AG04450 (cell line): ENCODE results near the gene PGAP6. TPM values are rescaled to one million over a fixed set of nuclear protein-coding genes. Genes with fewer than 3 reads are reported as not detected.

Experiments
- CTCF ChIA-PET: fragments of 300-600, 350-600 bp; formaldehyde crosslinking; extraction: SDS; loops from one replicate; lab custom pipeline; 2022; ENCODE audit warnings: antibody characterized with exemption, inconsistent platforms; lab: Charles Lee
- POLR2A ChIA-PET: fragments of 350-600 bp; formaldehyde crosslinking; extraction: SDS; loops from one replicate; lab custom pipeline; 2021; ENCODE audit warnings: antibody characterized with exemption, inconsistent platforms; lab: Yijun Ruan, JAX
- DNase-seq: peaks from one replicate; pipeline ENCODE4 v3.0.0-alpha.2; 2011; ENCODE audit warnings: low read depth, low spot score
- H3K27ac ChIP-seq: one replicate; pipeline ENCODE4 v1.5.1; 2012; ENCODE audit warnings: low read depth, low read length, control low read depth
- H3K27me3 ChIP-seq: one replicate; pipeline ENCODE4 v1.6.0; 2012; ENCODE audit warnings: low read length; ENCODE audit not compliant: control insufficient read depth, insufficient read depth
- H3K4me3 ChIP-seq: 2 replicates; pipeline ENCODE4 v1.5.1; 2011; ENCODE audit warnings: mild to moderate bottlenecking, low read depth, low read length, control low read depth
- H3K9me3 ChIP-seq: 2 replicates; pipeline ENCODE4 v1.5.1; 2012; ENCODE audit warnings: low read length; ENCODE audit not compliant: control insufficient read depth, insufficient read depth
- CTCF ChIP-seq: IDR thresholded peaks from 2 replicates; pipeline ENCODE4 v1.5.1; 2011; ENCODE audit warnings: low read depth, low read length, control low read depth, inconsistent platforms
- polyA minus RNA-seq: library from RNA; depleted of rRNA, polyadenylated mRNA; stranded (reverse); fragments of >200 nt; gene quantifications from 2 replicates; pipeline ENCODE4 v1.2.3, GENCODE V29; 2011; rRNA and poly(A)+ RNA removed
- polyA plus RNA-seq: library from polyadenylated mRNA; depleted of rRNA; stranded (reverse); fragments of >200 nt; gene quantifications from 2 replicates; pipeline ENCODE4 v1.2.3, GENCODE V29; 2011; rRNA removed

The PGAP6 gene
- polyA plus RNA-seq, result 40.8 and 68.0 TPM in 2 replicates
- 56.0 and 96.7 TPM in 2 replicates for polyA minus RNA-seq

GRCh38 chr16:381789-382717 lies at the start of gene PGAP6:
Gene PGAP6, minus strand, starts transcription at chr16:381978. Its CDS starts 157 bp downstream, at chr16:381821.
- no peak for DNase-seq
- POLR2A ChIA-PET, result interaction anchor here (0.6 to 1.7 kb wide), 5 partner anchors 11 to 297 kb away, joined by 3 to 8 read pairs (median 3); partner anchors contain the start of gene MRPL28
- Histone ChIP-seq H3K27ac (no peak within 1 kb of the TSS), H3K9me3 (no peaks in the 10 kb centered on the region; the same call in 1 of the 2 replicates), H3K4me3 (peak within 1 kb of the TSS; percentile 77), H3K27me3 (no peaks in the 10 kb centered on the region)
- CTCF ChIA-PET, result interaction anchor here (0.6 kb wide), 1 partner anchor 303 kb away, joined by 4 read pairs; no protein-coding TSS in a partner anchor
- TF ChIP-seq CTCF, result no peak

DNA sequence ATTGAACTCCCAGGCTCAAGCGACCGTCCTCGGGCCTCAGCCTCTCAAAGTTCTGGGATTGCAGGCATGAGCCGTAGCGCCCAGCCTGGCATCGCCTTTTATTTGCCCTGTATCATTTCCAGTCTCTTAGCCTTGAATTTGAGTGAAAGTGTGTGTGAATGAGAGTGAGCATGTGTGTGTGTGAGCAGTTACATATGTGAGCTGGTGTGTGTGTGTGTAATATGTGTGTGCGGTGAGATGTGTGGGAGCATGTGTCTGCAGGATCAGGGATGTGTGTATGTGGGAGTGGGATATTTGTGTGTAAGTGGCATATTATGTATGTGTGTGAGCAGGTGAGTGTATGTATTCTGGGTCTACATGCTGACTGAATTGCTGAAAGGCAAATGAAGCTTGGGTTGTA lies 49.1 kb upstream of the PGAP6 start:
- no peak for DNase-seq
- Histone ChIP-seq H3K27me3 (no peaks in the 10 kb centered on the region), H3K4me3 (no peak overlapping the region), H3K9me3 (no peaks in the 10 kb centered on the region; the same call in 1 of the 2 replicates), H3K27ac (no peak overlapping the region)
- POLR2A ChIA-PET, result no interaction called here
- no peak for TF ChIP-seq CTCF
- CTCF ChIA-PET, result no interaction called here

- no peak for TF ChIP-seq CTCF
- Histone ChIP-seq H3K9me3 (no peaks in the 10 kb centered on the region; the same call in 1 of the 2 replicates), H3K4me3 (peak overlapping the region; percentile 74), H3K27ac (no peak overlapping the region), H3K27me3 (no peaks in the 10 kb centered on the region)
- ChIA-PET CTCF (no interaction called here), POLR2A (no interaction called here)
- no peak for DNase-seq
Observed at GRCh38 chr16:427250-427649, 45.5 kb upstream of the PGAP6 start.

- Histone ChIP-seq H3K27ac (no peak overlapping the region), H3K4me3 (peak overlapping the region; percentile 74), H3K9me3 (no peaks in the 10 kb centered on the region; the same call in 1 of the 2 replicates), H3K27me3 (no peaks in the 10 kb centered on the region)
- POLR2A ChIA-PET, result no interaction called here
- DNase-seq, result no peak
- CTCF ChIA-PET, result no interaction called here
- TF ChIP-seq CTCF, result no peak
Observed at GRCh38 chr16:426906-427249, 45.1 kb upstream of the PGAP6 start.
